HL-60/S4 (cell line): ENCODE data around the gene DLG2.
"Not testable (repeated sequence)": the region's sequence is repeated elsewhere in the genome, so short reads cannot be mapped to it uniquely, and the experiment has no call there.

ENCODE experiments used
- in situ Hi-C: fragments of 300-500 bp; cut with MboI; formaldehyde crosslinking; loops from 2 replicates; pipeline ENCODE4 v1.14.3; 2022; ENCODE audit warnings: low sequenced_read_pairs

DLG2 gene

DNA sequence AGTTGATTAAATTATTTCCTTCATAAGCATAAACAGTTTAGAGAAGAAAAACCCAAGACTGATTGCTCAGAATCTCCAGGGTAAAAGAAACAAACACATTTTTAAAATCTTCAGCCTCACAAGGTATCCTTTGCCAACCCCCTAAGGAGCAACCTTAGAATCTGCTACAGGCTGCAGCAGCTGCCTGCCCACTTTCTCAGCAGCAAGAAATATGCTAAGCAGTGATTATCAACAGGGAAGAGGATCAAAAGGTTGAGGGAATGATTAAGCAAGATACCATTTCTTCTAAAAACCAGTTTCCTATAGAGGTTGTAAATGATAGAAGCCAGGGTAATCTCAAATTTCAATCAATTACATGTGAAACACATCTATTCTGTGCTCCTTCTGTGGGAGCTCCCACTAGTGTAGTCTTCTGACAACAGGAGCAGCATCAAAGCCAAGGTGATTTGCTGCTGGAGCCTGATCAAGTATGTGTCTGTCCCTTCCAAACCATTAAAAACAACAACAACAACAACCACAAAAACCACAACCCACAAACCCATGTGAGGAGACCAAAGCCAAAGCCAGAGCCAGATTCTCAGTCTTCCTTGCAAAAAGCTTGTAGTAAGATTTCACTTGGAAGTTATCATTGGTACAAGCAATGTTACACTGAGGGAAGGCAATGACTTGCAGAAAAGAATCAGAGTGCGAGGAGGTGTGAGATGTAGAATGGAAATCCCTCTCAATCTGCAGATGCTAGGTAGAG, 761.2 kb downstream of the DLG2 start:
- in situ Hi-C loops = no loop called here

DNA sequence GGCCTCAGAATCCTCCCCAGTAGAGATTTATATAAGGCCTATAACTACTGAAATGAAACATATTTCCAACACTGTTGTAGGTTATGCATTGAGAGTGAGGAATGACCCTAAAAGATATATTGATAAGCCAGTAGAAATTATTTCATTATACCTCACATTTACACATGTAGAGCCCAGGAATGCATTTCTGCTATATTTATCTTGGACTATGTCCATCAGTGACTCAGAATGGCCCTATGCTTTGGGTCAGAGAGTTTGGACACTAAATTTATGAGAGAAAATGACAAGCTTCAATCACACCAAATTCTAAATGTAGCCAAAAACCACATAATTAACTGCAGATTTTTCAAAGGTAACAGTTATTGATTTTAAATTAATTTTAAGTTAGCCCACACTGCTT, 761.9 kb downstream of the DLG2 start:
- in situ Hi-C loops = no loop called here

DNA sequence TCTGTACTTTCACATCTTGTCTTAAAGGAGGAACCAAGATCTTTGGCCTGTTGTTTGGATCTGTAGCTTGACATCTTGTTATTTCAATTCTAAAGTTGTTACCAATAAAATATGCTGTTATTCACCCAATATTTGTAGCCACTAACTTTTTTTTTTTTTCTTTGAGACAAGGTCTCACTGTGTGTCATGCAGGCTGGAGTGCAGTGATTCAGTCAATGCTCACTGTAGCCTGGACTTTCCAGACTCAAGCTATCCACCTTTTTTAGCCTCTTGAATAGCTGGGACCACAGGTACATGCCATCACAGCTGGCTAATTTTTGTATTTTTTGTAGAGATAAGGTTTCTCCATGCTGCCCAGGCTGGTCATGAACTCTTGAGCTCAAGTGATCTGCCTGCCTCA, 769.4 kb downstream of the DLG2 start:
- in situ Hi-C loops = no loop called here

DNA sequence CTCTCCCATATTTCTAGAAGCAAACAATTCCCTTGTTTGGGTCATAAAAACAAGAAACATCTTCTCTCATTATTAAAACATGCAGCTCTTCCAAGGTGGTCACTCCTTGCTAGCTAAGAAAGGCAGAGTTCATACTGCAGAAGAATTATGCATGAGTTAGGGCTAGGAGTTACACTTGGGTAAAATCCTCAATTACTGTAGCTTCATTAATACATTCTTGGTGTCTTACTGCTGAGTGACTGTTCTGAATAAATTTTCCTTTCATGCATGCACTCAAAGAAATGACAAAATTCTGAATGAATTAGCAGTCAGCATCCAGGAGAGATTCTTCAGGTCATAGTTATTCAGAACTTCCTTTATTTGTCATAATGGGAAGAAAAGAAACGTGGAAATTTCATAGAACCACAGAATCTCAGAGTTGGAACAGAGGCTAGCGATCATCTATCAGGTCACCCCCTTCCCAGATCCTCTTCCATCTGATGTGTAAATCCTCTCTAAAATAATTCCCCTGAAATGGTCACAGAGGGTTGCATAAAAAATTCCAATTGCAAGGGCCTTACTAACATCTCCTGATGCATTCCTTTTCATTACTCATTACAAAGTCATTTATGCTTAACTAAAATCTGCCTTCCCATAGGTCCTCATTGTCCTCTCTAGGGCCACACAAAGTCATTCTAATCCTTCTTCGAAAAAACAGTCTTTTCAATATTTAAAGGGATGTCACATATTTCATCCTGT, 771.5 kb downstream of the DLG2 start:
- in situ Hi-C loops = no loop called here

DNA sequence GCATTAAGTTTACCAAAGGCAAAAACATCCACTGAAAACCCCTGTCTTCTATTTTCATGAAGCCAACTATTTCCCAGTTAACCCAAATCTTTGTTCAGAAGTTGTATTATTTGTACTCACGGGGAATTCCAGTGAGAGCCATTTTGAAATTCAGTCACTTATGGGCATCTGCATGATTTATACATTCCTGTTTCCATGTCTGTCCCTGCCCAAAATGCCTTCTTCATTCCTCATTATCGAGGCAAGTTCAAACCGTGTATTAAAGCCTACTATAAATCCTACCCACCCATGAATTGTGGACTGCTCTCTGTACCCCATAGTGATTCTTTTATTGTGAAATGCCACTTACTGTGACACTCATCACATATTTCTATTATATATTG, 772.7 kb downstream of the DLG2 start:
- in situ Hi-C loops = no loop called here

DNA sequence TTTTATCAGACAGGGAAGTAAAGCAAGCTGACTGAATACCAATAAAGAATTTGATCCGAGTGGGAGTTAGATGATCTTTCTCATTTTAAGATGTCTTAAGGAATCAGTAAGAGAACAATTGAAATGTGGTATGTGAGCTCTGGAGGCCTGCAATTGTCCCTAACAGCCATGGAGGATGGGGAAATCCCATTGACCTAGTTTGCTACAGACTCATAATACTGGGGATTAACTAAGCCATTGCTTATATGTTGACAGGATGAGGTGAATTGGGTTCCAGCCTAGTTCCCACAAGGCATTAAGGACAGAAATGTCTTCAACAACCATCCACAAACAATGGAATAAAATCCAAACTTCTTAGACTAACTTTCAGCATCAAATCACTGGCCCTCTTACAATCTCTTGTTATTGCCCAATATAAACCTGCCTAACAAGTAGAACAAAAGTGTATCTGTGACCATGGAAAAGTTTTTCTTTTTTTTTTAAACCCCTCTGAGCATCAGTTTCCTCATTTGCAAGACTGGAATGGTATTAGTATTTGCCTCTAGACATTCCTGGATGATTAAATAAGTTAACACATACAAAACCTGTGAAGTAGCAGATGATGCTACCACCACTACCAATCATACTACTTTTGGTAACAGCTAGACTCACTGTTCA, 773.2 kb downstream of the DLG2 start:
- in situ Hi-C loops = no loop called here

DNA sequence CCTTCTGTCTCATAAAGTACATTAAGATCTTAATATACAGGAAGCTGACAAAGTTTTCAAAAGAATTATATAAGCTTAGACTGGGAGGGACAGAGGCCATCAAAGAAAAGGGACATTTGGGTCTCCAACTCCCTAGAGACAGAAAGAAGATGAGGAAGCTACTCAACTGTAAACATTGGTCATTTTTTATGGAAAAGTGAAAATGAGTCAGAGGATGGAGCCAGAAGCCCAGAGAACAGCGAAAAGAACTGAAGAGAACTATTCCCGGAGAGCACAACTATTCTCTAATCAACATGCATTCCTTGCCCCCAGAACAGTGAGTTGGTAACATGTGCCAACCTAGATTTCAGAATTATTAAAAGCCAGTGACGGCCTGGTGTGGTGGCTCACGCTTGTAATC, 779.3 kb downstream of the DLG2 start:
- in situ Hi-C loops = no loop called here

DNA sequence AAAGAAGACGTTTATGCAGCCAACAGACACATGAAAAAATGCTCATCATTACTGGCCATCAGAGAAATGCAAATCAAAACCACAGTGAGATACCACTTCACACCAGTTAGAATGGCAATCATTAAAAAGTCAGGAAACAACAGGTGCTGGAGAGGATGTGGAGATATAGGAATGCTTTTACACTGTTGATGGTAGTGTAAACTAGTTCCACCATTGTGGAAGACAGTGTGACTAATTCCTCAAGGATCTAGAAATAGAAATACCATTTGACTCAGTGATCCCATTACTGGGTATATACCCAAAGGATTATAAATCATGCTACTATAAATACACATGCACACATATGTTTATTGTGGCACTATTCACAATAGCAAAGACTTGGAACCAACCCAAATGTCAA, 786.9 kb downstream of the DLG2 start:
- in situ Hi-C loops = not testable (repeated sequence)

DNA sequence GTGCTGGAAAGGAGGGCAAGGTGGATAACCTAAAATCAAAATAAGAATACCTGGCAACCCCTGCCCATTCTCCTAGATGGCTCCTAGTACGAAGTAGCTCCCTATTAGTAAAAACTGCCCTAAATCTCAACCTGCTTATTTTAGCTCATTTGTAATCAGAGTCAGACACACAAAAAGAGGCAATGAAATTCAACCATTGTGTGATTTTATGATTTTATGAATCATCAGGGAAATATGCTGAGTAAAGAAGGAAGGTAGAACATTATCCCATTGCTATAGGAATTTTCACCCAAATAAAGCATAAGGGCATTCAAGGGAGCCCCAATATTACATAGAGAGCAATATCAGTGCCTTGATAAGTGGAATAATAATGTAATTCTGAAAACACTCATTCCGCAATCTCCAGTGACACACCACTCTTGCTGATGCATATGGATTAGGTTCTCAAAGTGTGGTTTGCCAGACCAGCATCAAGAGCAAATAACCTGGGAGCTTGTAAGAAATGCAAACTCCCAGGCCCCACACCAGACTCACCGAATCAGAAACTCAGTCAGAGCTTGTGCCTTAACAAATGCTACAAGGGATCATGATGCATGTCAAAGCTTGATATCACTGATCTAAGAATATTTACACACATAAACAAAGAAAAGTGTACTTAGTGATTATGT, 789.6 kb downstream of the DLG2 start:
- in situ Hi-C loops = no loop called here

DNA sequence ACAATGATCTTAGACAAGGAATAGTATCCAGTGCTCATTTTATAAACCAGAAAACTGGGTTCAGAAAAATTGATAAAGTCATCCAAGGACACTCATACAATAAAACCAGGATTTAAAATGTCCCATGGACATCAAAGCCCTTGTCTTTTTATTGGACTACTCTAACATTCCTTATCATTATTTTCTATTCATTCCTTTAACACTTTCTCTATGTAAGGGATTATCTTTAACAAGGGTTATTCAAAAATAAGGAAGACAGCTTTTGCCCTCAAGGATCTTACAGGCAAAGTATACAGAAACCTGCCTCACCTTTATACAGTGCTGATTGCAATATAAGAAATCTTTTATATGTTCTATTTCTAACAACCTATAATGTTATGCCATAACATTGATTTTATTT, 790.8 kb downstream of the DLG2 start:
- in situ Hi-C loops = no loop called here

DNA sequence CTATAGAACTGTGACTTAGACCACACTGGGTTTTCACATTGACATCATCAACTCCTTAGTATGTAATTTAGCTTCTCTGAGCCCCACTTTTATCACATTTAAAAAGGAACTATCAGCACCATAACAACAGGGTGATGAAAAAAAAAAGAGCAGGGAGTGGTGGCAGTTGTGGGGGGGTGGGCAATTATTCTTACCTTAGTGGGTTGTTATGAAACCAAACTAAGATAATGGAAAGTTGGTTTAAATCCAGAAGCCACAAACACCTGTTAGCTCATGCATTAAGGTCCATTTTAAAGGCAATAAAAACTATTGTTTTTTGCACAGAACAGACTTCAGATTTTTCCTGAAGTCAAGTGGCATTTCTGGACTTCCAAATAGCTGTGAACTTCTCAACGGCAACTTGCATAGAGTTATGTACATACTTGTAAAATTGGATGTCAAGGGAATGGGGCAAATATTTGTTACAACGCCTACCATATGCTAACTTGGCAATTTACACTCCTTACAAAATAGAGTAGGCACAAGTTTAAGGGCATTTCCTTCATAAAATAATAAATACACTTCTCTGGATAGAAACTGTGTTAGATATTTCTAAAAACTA, 793.6 kb downstream of the DLG2 start:
- in situ Hi-C loops = no loop called here

DNA sequence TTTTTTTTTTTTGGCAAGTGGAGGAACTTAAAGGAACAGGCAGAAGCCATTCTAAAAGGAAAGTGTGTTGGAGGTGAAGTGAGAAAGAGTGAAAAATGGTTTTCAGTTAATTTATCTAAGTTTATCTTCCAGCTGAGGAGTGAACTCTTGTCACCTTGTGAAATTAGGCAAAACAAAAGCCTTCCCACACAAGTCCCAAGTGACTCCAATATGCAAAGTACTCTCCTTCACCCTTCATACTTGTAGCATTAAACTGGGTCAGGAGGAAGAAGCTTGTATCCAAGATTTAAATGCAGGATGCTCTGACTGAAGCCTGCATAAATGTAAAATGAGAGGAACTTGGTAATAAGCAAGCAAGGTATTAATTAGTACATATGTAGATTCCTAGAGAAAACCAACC, 796.8 kb downstream of the DLG2 start:
- in situ Hi-C loops = no loop called here

DNA sequence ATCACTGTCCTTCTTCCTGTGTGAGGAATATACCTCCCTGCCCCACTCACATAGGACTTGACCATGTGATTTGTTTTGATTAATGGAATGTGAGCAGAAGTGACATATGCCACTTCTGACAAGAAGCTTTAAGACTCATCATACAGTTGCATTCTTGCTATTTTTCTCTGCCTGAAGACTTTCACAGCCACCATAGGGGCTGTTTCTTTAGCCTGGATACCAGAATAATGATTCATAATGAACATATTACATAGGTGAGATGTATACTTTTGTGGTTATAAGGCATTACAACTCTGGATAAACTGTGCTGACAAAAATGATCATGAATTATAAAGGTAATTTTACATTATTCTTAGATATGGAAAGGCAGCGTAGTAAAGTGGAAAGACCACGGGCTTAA, 798.0 kb downstream of the DLG2 start:
- in situ Hi-C loops = no loop called here

DNA sequence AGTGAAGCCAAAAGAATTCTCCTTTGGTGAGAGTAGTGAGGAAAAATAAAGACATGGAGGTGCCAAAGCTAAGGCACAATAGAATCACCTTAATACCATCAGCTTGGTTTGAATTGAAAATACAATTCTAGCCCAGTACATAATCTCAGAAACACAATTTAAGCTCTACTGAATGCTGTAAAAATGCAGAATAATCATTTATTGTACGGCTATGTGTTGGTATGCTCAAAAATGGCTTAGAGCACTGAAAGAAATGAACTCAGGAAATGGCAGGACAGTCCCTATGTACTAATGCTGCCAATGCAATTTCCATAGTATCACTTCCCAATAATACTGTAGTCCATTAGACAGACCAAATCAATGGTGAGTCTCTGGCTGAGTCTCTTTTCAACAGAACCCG, 798.5 kb downstream of the DLG2 start:
- in situ Hi-C loops = no loop called here

DNA sequence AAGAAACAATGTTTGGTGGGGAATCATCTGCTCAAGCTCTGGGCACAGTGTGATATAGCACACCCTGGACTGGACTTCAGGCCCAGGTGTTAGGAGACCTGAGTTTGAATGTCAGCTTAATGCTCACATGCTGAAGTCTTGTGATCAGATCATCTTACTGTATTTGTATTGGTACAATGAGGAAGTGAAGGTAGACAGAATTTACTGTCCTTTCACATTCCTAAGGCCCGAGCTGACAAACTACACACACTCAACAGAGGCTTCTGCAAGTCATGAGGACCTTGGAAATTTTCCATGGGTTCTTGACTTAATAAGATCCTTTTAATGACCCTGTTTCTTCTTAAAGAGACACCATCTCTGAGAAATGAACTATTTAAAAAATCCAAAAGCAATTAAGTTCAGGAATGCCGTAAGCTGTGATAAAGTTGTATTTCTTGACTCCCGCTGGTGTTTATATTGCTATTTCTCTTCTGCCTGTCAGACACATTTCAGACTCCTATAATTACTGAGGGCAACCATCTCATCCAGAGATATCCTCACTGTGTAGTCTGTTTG, 802.0 kb downstream of the DLG2 start:
- in situ Hi-C loops = no loop called here

DNA sequence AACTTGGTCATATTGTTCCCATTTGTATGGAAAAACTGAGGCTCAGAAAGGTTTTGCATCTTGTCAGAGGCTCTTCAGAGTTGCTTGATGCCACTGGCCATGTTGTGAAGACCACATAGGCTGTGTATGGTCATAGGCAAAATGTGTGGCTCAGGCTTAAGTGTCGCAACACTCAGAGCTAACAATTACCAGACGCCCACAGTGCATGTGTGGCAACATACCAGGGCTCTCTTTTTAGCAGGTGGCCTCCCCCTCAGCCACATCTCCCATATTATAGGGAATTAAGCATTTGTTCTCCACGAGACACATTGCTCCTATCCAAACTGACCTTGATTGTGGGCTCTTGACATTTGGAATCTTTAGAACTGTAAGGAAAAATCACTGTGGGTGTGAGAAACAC, 802.5 kb downstream of the DLG2 start:
- in situ Hi-C loops = no loop called here

DNA sequence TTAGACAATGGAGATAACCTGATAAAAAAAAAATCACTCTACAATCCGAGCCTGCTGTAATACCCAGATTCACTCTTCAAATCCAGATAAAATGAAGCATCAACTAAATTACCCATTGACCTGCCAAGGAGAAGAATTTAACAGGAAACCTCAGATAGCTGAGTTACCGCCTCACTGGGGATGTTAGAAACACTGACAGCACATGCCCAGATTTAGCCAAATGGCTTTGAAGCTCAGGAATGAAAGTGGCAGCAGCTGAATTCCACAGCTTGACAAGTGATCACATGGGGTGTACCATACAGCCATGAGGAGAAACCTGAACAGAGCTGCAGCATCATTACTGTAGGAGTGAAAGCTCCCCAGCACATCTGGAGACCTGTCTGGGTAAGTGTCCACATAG, 807.6 kb downstream of the DLG2 start:
- in situ Hi-C loops = no loop called here

DNA sequence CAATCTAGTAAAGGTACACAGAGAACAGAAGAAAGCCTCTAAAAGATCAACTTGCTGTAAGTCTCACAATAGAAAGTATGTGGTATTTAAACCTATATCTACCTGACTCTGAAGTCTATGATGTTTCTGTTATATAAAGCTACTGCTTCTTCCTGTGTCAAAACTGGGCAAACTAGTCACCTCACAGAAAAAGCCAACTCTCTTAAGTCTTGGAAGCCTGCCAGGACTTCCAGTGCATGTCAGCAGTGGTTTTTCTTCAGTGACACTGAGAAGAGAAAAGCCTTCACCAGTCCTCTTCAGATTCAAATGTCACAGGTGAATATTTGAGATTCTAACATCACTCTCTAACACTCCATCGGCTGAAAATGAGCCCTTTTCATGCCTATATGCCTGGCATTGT, 808.0 kb downstream of the DLG2 start:
- in situ Hi-C loops = no loop called here

DNA sequence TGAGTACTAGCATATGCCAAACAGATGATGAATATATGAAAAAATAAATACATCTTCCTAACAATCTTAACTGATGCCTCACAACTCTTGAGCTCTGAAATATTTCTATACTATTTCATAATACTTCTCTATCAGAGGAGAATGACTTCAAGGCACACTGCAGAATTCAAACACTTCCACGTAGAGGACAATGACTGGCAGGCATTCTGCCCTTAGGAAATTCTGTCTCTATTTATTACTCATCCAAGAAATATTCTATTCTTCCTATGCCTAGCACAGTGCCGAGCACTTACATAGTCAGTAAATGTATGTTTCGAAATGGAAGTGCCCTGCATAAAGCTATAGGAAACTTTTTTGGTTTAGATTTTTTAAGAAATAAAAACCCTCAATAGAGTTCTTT, 809.1 kb downstream of the DLG2 start:
- in situ Hi-C loops = no loop called here

DNA sequence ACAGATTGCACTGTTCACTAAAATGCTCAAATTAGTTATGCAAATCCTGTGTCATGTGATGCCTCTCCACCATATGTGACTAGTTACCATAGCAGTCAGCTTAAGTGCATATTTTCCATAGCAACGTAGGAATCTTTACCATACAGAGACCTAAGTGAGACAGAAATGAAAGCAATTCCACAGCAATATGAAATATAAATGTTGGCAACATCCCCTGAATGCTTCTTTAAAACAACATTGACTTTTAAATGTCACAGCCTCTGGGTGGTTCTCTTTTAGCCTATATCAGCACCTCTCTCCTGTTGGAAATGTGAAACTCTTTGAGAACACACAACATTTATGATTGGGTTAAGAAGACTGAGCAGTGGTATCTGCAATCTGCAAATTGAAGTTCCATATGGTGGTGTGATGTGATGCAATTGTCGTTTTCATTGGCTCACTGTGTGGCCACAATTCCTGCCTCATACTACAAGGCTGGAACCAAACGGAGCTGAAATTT, 814.6 kb downstream of the DLG2 start:
- in situ Hi-C loops = no loop called here

DNA sequence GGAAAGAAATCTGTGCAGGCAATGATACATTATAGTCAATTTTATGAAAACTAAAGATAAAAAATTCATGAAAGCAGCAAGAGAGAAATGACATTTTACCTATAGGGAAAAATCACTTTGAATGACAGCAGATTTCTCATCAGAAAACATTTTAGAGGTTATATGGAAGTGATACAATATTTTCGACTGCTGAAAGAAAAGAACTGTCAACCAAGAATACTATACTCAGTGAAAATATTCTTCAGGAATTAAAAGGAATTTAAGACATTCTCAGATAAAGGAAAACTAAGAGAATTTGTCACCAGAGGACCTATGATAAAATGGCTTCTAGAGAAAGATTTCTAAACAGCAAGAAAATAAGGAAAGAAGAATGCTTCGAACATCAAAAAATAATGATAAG, 820.8 kb downstream of the DLG2 start:
- in situ Hi-C loops = no loop called here
